H4 (cell line): Measurements from ENCODE around the gene MIOX. TPM values are rescaled to one million over a fixed set of nuclear protein-coding genes. Genes with fewer than 3 reads are reported as not detected.

Experiments used
- DNase-seq: peaks from one replicate; pipeline ENCODE4 v3.0.0-alpha.2; 2015; ENCODE audit warnings: low spot score
- total RNA-seq: library from RNA; depleted of rRNA; stranded (reverse); fragments of >200 nt; shearing (Covaris generic); gene quantifications from 2 replicates; pipeline ENCODE4 v1.2.3, GENCODE V29; 2014

MIOX gene
- total RNA-seq, 1 experiment from 2014 or later: not detected

DNA sequence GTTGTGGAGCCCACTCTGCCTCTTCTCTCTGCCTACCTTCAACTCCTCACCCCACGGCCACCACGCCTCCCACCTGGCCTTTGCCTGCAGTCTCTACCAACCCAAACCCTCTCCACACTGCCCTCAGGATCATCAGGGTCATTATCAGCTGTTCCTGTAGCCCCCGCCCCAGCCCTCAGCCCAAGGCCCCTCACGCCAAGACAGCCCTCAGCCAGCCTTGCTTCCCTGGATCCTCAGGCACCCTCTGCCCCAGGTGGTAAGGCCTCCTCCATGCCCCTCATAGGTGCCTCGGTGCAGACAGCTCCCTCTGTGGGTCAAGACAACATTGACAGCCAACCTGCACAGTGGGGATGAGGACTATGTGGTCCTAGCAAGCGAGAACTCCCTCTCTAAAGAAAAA, 13.6 kb upstream of the MIOX start:
- no peak for DNase-seq

DNA sequence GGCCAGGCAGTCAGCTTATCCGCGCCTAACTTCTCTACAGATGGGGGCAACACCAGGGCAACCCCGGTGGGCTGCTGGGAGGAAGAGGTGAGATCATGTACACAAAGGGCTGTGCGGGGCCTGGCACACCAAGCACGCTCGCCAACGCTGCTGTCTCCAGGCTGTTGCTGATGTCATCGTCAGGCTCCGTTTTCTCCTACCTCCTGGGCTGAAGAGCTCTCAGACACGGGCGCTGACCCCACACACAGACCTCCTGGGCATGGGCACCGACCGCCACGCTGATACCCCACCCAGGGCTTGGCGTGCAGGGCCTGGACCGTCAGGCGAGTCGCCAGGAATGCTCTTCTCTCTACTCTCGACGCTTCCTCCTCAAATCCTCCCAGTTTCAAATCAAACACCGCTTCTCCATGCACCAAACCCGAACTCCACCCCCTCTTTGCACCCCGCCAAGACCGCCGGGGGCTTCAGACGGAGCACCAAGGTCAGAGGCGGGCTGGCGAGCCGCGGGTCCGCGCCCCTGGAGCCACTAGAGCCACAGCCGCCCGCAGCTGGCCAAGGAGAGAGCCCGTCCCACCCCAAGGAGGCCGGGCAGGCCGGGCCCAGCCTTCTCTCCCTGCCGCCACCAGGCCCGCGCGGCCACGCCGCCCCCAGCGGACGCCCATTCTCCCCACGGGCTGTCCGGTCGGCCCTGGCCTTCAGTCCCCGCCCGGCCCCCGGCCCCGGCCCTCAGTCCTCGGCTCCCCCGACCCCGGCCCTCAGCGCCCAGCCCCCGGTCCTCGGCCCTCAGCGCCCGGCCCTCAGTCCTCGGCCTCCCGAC, 12.6 kb upstream of the MIOX start:
- peak; percentile 36 for DNase-seq

DNA sequence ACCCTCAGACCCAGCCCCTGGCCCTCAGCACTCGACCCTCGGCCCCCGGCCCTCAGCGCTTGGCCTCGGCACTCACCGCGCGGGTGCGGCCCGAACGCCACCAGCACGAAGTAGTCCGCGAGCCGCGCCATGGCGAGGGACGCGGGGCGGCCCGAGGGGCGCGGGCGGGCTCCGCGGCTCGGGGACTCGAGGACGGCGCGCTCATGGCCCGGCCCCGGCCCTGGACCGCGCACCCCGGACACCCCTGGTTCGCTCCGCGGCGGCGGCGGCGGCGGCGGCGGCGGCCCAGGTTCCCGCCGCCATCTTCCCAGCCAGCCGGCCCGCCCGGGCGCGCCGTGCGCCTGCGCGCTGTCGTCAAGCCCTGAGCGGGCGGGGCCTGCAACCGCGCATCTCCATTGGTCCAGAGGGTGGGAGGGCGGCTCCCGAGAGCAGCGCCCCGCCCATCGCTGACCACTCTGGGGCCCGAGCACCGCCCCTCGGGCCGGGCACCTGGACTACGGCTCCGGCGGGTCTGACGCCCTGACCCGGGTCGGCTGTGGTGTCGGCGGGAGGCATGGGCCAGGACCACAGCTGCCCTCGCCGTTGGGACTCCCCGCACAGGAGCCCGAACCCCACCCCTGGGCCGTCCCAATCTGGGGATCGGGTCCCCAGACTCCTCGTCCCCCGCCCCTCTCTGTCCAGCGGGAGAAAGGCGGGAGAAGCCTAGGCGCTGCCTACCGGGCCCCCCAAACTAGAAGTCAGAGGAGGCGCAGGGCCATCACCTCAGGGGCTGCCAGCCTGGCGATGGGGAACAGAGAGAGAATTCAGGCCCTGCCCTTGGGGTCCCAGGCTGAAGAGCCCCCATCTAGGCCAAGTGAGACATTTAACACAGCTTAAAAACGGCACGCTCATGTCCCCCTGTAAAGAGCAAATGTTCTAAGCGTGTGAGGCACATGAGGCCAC, 11.7 kb upstream of the MIOX start, which contains the start of gene SBF1:
TSS of gene SBF1 (minus strand) at position 326 of the 942 bp plus-strand sequence. CDS start at position 131, 195 bp downstream.
- DNase-seq: peak; percentile 77

DNA sequence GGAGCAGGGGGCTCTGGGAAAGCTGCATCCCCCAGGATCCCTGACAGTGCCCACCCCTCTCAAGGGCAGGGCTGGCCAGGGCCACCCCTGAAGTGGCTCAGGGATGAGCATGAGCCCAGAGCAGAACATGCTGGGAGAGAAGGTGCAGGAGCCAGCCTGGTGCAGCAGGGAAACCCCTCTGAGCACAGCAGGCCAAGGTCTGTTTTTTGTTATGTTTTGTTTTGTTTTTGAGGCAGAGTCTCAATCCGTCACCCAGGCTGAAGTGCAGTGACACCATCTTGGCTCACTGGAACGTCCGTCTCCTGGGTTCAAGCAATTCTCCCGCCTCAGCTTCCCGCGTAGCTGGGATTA, 11.0 kb upstream of the MIOX start:
- DNase-seq: no peak

DNA sequence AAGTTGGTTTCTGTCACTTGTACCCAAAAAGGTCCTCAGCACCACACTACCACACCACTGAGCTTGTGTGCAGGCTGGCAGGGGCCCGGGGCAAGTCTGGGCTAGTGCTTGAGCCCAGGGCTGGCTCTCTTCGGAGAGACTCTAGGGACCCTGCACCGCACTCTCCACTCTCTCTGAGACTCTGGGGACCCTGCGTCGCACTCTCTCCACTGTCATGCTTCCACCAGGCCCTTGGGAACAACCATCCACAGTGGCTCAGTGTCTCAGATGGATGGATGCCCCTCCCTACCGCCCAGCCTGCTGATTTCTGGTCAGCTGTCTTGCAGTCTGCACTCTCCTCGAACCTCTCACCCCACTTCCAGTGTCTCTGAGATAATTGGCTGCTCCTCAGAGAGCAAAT, 9.8 kb upstream of the MIOX start:
- DNase-seq: no peak

DNA sequence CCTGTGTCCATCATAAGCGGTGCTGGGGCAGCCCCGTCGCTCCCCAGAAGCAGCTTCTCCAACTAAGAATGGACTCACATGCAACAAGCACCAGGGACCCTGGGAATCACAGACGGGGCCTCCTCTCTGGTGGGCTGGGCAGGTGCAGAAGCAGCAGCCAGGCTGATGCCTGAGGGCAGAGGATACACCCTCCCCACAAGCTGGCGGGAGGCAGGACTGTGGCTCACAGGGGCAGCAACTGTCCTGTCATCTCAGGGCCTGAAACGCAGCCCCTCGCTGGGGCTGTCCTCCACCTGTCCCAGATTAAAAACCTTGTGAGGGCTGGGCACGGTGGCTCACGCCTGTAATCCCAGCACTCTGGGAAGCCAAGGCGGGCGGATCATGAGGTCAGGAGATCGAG, 8.7 kb upstream of the MIOX start:
- DNase-seq: no peak

DNA sequence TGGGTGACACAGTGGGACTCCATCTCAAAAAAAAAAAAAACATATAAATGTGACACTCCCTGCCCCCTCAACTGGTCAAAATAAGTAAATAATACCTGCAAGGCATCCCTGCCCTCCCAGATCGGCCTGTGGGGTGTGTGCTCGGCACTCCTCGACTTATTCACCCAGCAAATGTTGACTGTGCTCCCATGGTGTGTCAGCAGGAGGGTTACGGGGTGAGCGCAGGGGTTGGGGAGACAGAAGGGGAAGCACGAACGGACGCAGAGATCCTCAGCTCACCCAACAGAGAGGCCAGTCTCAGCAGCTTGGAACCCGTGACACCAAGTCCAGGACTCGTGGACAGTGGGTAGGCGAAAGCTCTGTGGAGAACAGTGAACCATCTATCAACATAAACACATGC, 6.9 kb upstream of the MIOX start:
- DNase-seq: no peak

DNA sequence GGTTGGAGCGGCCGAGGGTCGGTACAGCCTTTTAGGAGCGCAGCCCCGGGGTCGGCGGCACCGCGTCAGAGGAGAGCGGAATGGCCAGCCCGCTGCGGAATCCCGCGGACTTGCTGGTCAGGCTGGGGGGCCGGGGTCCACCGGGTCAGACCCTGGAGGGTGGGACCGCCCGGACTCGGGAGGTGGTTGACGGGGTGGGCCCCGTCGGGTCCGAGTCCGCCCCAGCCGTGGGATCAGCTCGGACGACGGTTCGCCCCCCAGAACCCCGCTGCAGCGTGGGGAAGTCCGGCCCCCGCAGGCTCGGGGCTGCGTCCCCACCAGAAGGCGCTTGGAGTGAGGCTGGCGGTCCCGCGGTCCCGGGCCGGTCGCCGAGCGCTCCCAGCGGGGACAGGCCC, 5.6 kb upstream of the MIOX start:
- DNase-seq: no peak

DNA sequence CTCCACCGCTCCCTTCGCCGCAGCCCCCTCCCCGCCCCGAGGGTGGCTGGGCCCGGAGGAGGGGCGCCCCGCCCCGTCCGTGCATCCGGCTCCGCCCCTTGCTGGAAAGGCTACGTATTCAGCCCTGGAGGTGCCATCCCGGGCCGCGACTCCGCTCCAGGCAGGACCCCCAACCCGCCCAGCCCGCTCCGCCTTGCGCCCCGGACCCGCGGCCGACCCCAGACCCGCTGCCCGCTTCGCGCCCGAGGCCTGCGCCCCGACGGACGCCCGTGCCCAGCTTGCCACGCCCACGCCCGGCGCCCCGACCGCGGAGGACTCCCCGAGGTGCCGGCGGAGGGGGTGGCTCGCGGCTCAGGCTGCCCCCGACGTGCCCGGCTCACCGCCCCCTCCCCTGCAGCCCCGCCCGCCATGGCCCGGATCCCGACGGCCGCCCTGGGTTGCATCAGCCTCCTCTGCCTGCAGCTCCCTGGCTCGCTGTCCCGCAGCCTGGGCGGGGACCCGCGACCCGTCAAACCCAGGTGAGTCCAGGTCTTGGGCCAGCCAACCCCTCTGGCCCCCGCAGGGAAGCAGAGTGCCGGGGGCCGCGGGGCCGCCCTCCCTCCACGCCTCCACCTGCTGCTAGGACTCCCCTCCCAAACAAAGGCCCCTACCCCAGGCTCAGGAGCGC, 5.1 kb upstream of the MIOX start, which contains the start of gene ADM2:
TSS of gene ADM2 (plus strand) at position 104 of the 667 bp plus-strand sequence. CDS start at position 409, 305 bp downstream.
- no peak for DNase-seq

DNA sequence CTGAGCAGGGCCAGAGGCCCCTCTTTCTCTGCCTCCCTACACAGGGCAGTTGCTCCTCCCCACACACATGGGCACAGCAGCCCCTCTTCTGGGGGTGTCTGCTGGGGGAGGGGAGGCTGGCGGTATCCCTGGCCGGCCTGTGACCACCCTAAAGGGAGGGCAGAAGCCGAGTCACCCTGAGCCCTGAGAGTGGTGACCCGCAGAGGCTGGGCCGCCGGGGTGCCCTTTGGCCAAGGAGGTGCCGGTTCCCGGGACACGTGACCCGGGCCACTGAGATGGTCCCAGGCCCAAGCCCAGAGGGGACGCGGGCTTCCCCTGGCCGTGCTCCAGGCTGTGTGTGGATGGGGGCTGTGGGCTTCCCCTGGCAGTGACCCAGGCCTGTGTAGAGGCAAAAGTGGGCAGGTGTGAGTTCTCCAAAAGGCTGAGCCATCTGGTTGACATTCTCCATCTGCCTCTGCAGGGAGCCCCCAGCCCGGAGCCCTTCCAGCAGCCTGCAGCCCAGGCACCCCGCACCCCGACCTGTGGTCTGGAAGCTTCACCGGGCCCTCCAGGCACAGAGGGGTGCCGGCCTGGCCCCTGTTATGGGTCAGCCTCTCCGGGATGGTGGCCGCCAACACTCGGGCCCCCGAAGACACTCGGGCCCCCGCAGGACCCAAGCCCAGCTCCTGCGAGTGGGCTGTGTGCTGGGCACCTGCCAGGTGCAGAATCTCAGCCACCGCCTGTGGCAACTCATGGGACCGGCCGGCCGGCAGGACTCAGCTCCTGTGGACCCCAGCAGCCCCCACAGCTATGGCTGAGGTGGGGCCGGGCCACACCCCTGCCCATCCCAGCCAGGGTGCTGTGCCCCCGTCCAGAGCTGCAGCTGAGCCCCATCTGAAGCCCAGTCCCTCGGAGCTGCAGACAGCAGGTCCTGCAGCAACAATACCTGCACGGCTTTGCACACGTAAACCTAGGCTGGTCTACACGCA, 4.3 kb upstream of the MIOX start:
- no peak for DNase-seq

DNA sequence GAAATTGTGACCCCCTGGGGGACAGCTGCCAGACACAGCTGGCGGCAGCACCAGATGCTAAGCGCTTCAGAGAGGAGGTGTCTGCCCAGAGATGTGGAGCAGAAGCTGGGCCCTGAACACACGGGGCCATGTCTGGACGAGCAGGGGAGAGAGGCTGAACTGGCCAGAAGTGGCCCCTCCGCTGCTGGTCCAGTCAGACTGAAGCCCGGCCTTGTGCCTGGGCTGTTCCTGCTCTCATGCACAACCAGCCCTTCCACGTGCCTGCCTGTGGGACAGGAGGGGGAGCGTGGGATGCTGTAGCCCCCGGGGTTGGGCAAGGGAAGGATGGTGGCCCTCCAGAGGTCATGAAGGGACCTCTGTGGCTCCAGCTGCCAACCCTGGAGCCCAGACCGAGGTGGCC, 3.6 kb upstream of the MIOX start:
- DNase-seq: no peak

DNA sequence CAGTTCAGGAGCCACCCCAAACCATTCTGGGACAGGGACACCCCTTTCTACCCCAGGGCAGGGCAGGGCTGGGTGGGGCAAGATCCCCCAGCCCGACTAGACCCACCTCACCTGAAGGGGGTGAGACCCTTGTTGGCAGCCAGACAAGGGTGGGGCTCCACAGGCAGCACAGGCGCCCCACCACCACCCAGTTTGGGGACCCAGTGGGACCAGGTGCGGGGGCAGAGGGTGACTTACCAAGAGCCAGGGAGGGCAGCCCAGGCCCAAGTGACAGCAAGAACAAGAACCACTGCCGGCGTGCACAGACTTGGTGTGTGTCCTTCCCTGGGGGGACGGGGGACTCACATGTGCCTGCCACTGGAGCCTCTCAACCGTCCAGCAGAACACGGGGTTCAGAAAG, 3.1 kb upstream of the MIOX start:
- DNase-seq: no peak

DNA sequence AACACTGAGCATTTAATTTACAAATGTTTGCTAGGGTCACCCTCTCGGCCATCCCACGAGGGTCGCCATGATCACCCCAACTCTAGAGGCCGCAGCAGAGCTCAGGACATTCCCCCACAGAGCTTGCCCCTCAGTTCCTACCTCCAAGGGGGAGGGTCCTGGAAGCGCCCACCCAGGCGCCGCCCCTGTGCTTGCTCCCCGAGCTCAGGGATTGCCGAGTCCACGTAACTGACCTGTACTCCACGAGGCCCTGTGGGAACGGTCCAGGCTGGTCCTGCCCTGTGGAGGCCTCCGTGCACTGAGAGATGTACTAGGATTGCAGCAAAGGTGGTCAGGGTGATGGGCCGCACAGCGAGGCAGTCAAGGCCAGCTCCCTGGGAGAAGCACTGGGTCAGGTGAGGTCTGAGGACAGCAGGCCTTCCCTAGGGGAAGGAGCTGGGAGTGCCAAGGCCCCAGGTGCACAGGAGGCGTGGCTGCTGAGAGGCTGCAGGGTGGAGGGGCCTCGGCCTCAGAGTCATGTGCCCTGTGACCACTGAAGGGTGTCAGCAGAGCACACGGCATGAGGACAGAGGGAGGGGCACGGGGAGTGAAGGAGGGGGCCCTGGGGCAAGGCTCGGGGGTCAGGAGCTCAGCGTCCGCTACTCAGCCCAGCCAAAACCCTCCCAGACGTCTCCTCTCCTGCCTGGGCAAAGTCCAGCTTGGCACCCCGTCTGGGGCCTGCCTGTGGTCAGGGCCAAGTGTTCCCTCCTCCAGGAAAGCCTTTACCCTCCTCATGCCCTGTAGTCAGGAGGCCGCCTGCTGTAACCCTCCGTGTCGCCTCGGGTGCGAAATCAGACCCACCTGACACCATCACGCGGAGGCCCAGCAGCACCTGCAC, 2.4 kb upstream of the MIOX start:
- no peak for DNase-seq

DNA sequence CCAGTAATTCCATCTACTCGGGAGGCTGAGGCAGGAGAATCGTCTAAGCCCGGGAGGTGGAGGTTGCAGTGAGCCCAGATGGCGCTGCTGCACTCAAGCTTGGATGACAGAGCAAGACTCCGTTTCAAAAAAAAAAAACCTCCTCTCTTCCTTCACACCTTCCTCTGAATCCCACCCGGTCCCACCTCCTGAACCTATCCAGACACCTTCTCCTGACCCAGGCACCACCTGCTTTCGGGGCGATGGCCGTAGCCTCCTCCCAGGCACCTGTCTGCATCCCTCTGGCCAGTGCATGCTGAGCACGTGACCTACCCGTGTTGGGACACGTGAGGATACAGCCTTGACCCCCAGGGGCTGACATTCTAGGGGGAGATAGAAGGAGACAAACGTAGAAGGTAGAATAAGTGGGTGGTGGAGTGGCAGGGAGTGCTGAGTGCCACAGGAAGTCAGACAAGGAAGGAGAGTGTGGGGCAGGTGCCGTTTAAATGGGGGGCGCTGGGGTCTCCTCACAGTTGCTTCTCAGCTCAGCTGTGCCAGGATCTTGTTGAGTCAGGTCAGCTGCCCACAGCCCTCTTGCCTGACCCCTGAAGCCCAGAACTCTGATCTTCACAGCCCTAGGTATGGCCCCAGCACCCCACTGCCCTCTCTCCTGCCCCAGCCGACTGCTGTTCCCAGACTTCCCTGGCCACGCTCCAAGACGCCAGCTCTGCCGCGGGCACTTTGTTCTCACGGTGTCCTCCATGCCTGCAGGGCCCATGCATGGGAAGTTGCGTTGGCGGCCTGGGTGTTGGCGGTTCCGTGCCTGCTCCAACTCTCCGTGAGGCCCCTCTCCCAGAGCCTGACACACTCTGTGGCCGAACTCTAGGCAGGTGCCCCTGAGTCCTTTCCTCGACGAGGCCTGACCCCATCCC, 1.2 kb upstream of the MIOX start:
- no peak for DNase-seq

DNA sequence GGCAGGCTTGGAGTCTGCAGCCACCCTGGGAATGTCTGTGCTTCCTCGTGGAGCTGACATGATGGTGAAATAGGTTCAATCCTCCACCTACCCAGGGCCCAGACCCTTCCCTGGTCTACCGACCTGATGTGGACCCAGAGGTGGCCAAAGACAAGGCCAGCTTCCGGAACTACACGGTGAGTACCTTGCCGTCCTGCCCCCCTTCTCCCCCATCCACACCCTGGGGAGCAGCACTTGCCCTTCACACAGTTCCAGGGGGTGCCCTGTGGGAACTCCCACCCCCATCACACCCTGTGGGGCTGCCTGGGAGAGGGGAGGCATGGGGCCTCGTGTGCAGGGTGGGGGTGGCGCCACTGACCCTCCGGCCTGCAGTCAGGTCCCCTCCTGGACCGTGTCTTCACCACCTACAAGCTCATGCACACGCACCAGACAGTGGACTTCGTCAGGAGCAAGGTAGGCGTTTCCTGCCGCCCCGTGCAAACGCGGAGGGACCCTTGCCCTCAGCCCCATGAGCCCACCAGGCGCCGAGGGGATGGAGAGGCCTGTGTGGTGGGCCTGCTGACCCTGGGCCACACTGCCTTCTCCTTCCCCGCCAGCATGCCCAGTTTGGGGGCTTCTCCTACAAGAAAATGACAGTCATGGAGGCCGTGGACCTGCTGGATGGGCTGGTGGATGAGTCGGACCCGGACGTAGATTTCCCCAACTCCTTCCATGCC, 789 bp downstream of the MIOX start:
- DNase-seq: no peak

DNA sequence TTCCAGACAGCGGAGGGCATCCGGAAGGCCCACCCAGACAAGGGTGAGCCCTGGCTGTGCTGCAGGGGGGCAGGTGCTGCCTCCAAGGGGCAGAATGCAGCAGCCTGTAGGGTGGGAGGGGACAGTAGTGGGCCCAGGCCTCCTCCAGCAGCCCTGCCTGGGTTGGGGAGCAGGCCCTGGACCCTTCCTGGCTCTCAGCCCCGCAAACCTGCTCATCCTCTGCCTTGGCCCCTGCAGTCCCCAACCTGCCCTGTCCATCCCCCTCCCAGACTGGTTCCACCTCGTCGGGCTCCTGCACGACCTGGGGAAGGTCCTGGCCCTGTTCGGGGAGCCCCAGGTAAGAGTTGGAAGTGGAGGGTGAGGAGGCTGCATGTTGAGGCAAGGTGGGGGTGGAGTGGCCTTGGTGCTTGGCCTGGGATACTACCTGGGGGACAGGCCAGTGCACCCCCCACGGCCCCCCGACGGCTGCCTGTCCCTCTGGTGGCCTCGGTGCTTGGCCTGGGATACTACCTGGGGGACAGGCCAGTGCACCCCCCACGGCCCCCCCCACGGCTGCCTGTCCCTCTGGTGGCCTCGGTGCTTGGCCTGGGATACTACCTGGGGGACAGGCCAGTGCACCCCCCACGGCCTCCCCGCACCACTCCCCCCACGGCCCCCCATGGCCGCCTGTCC, 1.5 kb downstream of the MIOX start:
- no peak for DNase-seq

DNA sequence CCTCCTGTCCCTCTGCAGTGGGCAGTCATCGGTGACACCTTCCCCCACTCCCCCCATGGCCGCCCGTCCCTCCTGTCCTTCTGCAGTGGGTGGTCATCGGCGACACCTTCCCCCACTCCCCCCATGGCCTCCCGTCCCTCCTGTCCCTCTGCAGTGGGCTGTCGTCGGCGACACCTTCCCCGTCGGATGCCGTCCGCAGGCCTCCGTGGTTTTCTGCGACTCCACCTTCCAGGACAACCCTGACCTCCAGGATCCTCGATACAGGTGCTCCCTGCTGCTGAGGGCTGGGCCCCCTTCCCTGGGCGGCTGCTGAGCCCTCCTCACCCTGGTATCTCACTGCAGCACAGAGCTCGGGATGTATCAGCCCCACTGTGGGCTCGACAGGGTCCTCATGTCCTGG, 2.2 kb downstream of the MIOX start:
- DNase-seq: no peak
